Ascending aorta (tissue), 2 donors: ENCODE measurements around the gene FRYL. TPM values are rescaled to one million over a fixed set of nuclear protein-coding genes. Genes with fewer than 3 reads are reported as not detected.

Experiments used
- DNase-seq, 2 donors: peaks; one replicate each; pipeline ENCODE4 v3.0.0-alpha.2; 2019; ENCODE audit warnings: low spot score in 2 of 2
- H3K27ac ChIP-seq, 2 donors: fragments of 200-600 bp; sonication (generic); one replicate each; pipeline ENCODE4 v1.5.1; 2016 to 2017; ENCODE audit warnings: mild to moderate bottlenecking in 1 of 2
- H3K27me3 ChIP-seq: fragments of 200-600 bp; sonication (generic); one replicate; pipeline ENCODE4 v1.5.1; 2017
- H3K36me3 ChIP-seq, 2 donors: fragments of 200-600 bp; sonication (generic); one replicate each; pipeline ENCODE4 v1.5.1; 2016
- H3K4me1 ChIP-seq, 2 donors: fragments of 200-600 bp; sonication (generic); one replicate each; pipeline ENCODE4 v1.5.1; 2016 to 2017; ENCODE audit warnings: mild to moderate bottlenecking in 1 of 2
- H3K4me3 ChIP-seq, 2 donors: fragments of 200-600 bp; sonication (generic); one replicate each; pipeline ENCODE4 v1.5.1; 2016 to 2017; ENCODE audit warnings: mild to moderate bottlenecking in 1 of 2
- H3K9me3 ChIP-seq, 2 donors: fragments of 200-600 bp; sonication (generic); one replicate each; pipeline ENCODE4 v1.5.1; 2016
- intact Hi-C: fragments of 100-400 bp; cut with DNase I; formaldehyde crosslinking; loops from one replicate; pipeline ENCODE4 v1.15.1; 2023
- total RNA-seq: library from RNA; depleted of rRNA; stranded (reverse); fragments of >200 nt; gene quantifications from one replicate; pipeline ENCODE4 v1.1.0, GENCODE V29; 2016
- TF ChIP-seq, protein P1 (sequence below), 3 experiments: fragments of 200-600 bp in 2 of 3; fragments of 450-650 bp in 1 of 3; sonication (generic) in 2 of 3; IDR thresholded peaks; one replicate each; pipeline ENCODE4 v1.5.1; 2016 to 2019; ENCODE audit warnings: antibody characterized with exemption in 3 of 3, mild to moderate bottlenecking in 1 of 3, moderate library complexity in 1 of 3

Gene FRYL
- total RNA-seq, 1 donor from 2014 or later, result 40.6 TPM

DNA sequence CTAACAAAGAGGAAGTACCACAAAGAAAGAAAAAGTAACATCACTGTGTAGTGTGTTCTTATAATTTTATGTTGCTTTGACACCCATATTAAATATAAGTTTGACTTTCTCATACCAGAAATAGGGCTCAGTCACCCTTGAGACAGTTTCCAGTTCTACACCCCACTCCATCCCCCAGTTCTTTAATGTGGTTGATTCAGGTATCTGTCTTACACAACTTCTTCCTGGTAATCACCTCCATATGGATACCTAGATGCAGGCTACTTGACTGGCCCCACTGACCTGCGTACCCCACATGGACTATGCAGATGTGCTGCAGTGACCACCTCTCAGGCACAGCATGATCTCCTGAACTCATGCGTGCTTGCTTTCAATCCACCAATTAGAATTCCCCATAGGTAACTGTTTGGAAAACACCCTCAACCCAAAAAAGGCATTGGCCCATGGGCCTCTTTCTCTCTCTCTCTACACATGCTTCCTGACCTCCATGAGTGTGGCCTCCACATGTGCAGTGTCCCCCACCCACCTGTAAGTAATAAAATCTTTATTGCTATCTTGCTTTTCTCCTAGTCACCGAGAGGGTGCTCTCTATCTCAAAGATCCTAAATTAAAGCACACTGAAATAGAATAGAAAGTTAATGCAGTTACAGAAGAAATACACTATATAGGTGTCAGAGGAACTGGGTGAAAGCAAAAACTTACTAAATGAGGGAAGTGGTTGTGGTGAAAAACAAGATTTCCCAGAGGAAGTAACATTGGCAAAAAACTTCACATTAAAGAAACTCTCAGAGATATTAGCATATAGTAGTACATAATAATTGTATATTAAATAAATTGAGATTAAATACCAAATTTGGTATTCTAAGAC is 191.6 kb downstream of the FRYL start:
- no peak overlapping the region for H3K4me3 ChIP-seq
- DNase-seq, result no peak
- TF ChIP-seq, protein P1, sequence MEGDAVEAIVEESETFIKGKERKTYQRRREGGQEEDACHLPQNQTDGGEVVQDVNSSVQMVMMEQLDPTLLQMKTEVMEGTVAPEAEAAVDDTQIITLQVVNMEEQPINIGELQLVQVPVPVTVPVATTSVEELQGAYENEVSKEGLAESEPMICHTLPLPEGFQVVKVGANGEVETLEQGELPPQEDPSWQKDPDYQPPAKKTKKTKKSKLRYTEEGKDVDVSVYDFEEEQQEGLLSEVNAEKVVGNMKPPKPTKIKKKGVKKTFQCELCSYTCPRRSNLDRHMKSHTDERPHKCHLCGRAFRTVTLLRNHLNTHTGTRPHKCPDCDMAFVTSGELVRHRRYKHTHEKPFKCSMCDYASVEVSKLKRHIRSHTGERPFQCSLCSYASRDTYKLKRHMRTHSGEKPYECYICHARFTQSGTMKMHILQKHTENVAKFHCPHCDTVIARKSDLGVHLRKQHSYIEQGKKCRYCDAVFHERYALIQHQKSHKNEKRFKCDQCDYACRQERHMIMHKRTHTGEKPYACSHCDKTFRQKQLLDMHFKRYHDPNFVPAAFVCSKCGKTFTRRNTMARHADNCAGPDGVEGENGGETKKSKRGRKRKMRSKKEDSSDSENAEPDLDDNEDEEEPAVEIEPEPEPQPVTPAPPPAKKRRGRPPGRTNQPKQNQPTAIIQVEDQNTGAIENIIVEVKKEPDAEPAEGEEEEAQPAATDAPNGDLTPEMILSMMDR (IDR thresholded peaks at IDR 0.05), result no peak
- peaks cover 34 to 65% of the 10 kb centered on the region in 2 donors for H3K36me3 ChIP-seq
- no peak overlapping the region for H3K27ac ChIP-seq
- intact Hi-C loops, result no loop called here
- H3K4me1 ChIP-seq, result no peaks in the 10 kb centered on the region
- no peaks in the 10 kb centered on the region for H3K27me3 ChIP-seq
- H3K9me3 ChIP-seq, result no peaks in the 10 kb centered on the region

DNA sequence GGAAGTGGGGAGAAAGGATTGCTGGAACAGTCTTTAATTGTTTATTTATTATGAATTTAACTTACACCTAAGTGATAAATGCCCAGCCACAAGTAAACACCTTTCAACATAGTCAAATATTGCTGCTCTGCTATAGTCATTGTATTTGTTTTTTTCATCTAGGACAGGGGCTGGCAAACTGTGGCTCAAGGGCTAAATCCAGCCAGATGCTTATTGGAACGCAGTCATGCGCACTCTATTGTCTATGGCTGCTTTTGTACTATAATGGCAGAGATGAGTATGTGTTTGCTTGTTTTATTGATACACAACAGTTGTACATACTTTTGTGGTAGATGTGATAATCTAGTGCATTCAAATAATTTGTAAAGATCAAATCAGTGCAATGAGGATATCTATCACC is 194.7 kb downstream of the FRYL start:
- Histone ChIP-seq H3K36me3 (peaks cover 45 to 89% of the 10 kb centered on the region in 2 donors), H3K27ac (no peak overlapping the region), H3K9me3 (no peaks in the 10 kb centered on the region), H3K4me3 (no peak overlapping the region), H3K27me3 (no peaks in the 10 kb centered on the region), H3K4me1 (no peaks in the 10 kb centered on the region)
- TF ChIP-seq, protein P1 (IDR thresholded peaks at IDR 0.05), result no peak
- intact Hi-C loops, result no loop called here
- DNase-seq, result no peak

DNA sequence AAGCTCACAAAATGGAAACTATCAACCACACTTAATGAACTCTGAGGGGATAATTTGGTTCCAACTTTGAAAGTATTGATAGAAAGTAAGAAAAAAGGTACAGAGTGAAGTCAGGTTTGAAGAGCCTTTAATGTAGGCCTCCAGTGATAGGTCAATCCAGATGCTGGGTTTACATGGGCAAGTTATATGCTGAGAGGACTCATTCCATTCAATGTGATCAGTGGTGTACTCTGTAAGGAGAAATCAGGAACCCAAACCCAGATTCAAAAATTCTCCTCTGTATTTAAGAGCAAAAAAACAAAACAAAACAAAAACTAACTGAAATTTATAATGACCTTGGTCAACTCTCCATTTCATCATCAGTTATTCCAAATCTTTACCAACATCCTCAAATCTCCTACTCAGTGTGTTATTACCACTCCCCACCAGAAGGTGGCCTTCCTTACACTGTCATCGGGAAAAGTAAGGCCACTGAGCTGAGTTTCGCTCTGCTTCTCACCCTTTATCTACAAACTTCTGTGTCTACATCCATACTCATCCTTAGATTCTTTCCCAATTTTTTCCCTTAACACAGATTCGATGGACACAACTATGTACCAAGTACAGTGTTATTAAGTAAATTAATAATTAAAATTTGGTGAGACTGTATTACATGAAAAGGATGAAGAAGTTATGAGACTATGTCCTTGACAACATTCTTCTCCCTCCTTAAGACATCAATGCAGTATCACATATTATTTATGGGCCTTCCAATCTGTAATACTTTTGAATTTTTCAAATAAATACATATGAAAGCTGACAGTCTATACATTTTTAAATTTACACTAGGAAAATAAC is 201.7 kb downstream of the FRYL start:
- Histone ChIP-seq H3K4me1 (no peaks in the 10 kb centered on the region), H3K27ac (no peak overlapping the region), H3K36me3 (peaks cover 22 to 51% of the 10 kb centered on the region in 2 donors), H3K9me3 (no peaks in the 10 kb centered on the region), H3K27me3 (no peaks in the 10 kb centered on the region), H3K4me3 (no peak overlapping the region)
- TF ChIP-seq, protein P1 (IDR thresholded peaks at IDR 0.05), result peak; percentile 70 to 87 (median 70)
- intact Hi-C loops, result loop anchor here (1.0 to 5.0 kb wide), 4 partner anchors 204 to 385 kb away; partner anchors contain the start of genes FRYL, OCIAD1 and OCIAD2
- peak in 1 of 2 donors; percentile 77 for DNase-seq

DNA sequence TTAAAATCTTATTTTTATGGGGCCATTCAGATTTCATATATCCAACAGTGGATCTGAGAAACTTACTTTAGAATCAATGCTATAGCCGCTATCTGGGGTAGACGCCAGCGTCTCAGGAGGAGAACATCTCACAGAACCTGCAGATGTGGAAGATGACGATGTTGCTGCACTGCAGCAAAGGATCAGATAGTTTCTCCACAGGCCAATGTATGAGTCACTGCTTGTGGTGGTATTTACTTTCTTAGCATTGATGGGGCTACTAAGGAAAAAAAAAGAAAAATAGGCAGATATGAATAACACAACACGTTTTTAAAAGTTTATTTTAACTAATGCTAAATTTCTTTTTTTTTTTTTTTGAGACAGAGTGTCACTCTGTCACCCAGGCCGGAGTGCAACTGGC is 204.1 kb downstream of the FRYL start:
- intact Hi-C loops, result loop anchor here (5.0 kb wide), 3 partner anchors 206 to 331 kb away; partner anchors contain the start of genes FRYL, OCIAD1 and OCIAD2
- H3K4me1 ChIP-seq, result no peaks in the 10 kb centered on the region
- H3K9me3 ChIP-seq, result no peaks in the 10 kb centered on the region
- H3K27me3 ChIP-seq, result no peaks in the 10 kb centered on the region
- peaks cover 19 to 51% of the 10 kb centered on the region in 2 donors for H3K36me3 ChIP-seq
- no peak overlapping the region for H3K27ac ChIP-seq
- no peak for DNase-seq
- TF ChIP-seq, protein P1 (IDR thresholded peaks at IDR 0.05), result no peak
- H3K4me3 ChIP-seq, result no peak overlapping the region

DNA sequence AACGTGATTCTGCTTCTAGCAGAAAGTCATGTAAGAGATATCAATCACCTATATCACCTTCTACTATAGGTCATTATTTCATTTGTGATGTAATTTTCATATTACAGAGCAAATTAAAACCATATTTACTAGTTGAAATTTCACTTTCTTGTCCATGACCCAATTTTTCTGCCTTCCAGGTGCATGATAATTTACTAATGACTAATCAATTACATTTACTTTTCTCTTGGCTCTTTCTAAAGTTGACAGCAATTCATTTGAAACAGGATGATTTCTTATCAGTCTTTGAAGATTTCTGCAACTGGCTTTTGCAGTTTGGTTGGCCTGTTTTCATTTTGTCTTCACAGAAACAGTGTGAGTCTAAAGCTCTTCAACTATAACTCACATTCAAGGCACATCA is 208.6 kb downstream of the FRYL start:
- no peaks in the 10 kb centered on the region for H3K27me3 ChIP-seq
- H3K4me3 ChIP-seq, result no peak overlapping the region
- no peaks in the 10 kb centered on the region for H3K9me3 ChIP-seq
- H3K36me3 ChIP-seq, result peaks cover 49 to 89% of the 10 kb centered on the region in 2 donors
- no peaks in the 10 kb centered on the region for H3K4me1 ChIP-seq
- intact Hi-C loops, result no loop called here
- no peak overlapping the region for H3K27ac ChIP-seq
- no peak for DNase-seq
- TF ChIP-seq, protein P1 (IDR thresholded peaks at IDR 0.05), result no peak
